Osteoblast (primary cell): Measurements from ENCODE around the gene SLC30A2. TPM values are rescaled to one million over a fixed set of nuclear protein-coding genes. Genes with fewer than 3 reads are reported as not detected.
A peak's percentile ranks its signal among the peaks of the same experiment; 100 is the strongest.

Experiments
- DNase-seq: peaks from one replicate; pipeline ENCODE4 v3.0.0; 2011; ENCODE audit warnings: low spot score, mixed read lengths; ENCODE audit not compliant: insufficient read length; ENCODE audit errors: missing footprints
- H2AFZ ChIP-seq: 2 replicates; pipeline ENCODE4 v1.6.0; 2011; ENCODE audit warnings: mild to moderate bottlenecking, low read length
- H3K27ac ChIP-seq: 2 replicates; pipeline ENCODE4 v1.5.1; 2011; ENCODE audit warnings: mild to moderate bottlenecking, low read depth, low read length, moderate library complexity
- H3K27me3 ChIP-seq: 2 replicates; pipeline ENCODE4 v1.6.0; 2012; ENCODE audit warnings: mild to moderate bottlenecking, control low read depth, inconsistent platforms, low read length, moderate library complexity; ENCODE audit not compliant: insufficient read depth
- H3K36me3 ChIP-seq: 2 replicates; pipeline ENCODE4 v1.5.1; 2011; ENCODE audit warnings: mild to moderate bottlenecking, low read length, control low read depth, moderate library complexity; ENCODE audit not compliant: insufficient read depth
- H3K4me1 ChIP-seq: 2 replicates; pipeline ENCODE4 v1.5.1; 2011; ENCODE audit warnings: mild to moderate bottlenecking, low read length, control low read depth, moderate library complexity; ENCODE audit not compliant: insufficient read depth
- H3K4me2 ChIP-seq: 2 replicates; pipeline ENCODE4 v1.6.0; 2011; ENCODE audit warnings: mild to moderate bottlenecking, low read length; ENCODE audit not compliant: insufficient read depth
- H3K4me3 ChIP-seq: fragments of 200-600 bp; sonication (generic); 3 replicates; pipeline ENCODE4 v1.5.1; 2012; ENCODE audit warnings: mild to moderate bottlenecking, low read length, inconsistent platforms; ENCODE audit not compliant: insufficient read depth
- H3K79me2 ChIP-seq: 2 replicates; pipeline ENCODE4 v1.6.0; 2012; ENCODE audit warnings: mild to moderate bottlenecking, low read length, control low read depth, inconsistent platforms; ENCODE audit not compliant: insufficient read depth
- H3K9me3 ChIP-seq: 2 replicates; pipeline ENCODE4 v1.5.1; 2011; ENCODE audit warnings: low read depth, low read length, control low read depth
- H4K20me1 ChIP-seq: 2 replicates; pipeline ENCODE4 v1.6.0; 2012; ENCODE audit warnings: mild to moderate bottlenecking, low read length, control low read depth; ENCODE audit not compliant: insufficient read depth
- CTCF ChIP-seq: IDR thresholded peaks from 2 replicates; pipeline ENCODE4 v1.5.1; 2011; ENCODE audit warnings: mild to moderate bottlenecking, low read depth, low read length, moderate library complexity; ENCODE audit errors: extremely low read depth
- total RNA-seq: library from RNA; depleted of rRNA; stranded (reverse); fragments of >200 nt; gene quantifications from 2 replicates; pipeline ENCODE4 v1.2.3, GENCODE V29; 2012

SLC30A2 gene
- total RNA-seq, 1 donor = not detected

GRCh38 chr1:26003756-26004155, 42.2 kb downstream of the SLC30A2 start:
- no peaks in the 10 kb centered on the region for H4K20me1 ChIP-seq
- no peak for DNase-seq
- no peak for TF ChIP-seq CTCF
- no peaks in the 10 kb centered on the region for H3K27me3 ChIP-seq
- no peaks in the 10 kb centered on the region for H3K79me2 ChIP-seq
- H3K27ac ChIP-seq = no peak overlapping the region
- no peak overlapping the region for H2AFZ ChIP-seq
- no peaks in the 10 kb centered on the region for H3K9me3 ChIP-seq
- H3K4me1 ChIP-seq = no peaks in the 10 kb centered on the region
- H3K4me2 ChIP-seq = no peak overlapping the region
- H3K36me3 ChIP-seq = no peaks in the 10 kb centered on the region
- H3K4me3 ChIP-seq = no peak overlapping the region

- H3K4me2 ChIP-seq = no peak overlapping the region
- no peak for TF ChIP-seq CTCF
Observed at GRCh38 chr1:26003262-26003661, 42.7 kb downstream of the SLC30A2 start.

GRCh38 chr1:25999041-25999800, 46.7 kb downstream of the SLC30A2 start:
- H3K27me3 ChIP-seq = no peaks in the 10 kb centered on the region
- H3K9me3 ChIP-seq = no peaks in the 10 kb centered on the region
- no peaks in the 10 kb centered on the region for H3K36me3 ChIP-seq
- no peak for TF ChIP-seq CTCF
- H3K4me1 ChIP-seq = peaks cover 14% of the 10 kb centered on the region
- DNase-seq = no peak
- peak overlapping the region; percentile 88 for H2AFZ ChIP-seq
- no peak overlapping the region for H3K27ac ChIP-seq
- no peak overlapping the region for H3K4me3 ChIP-seq
- peaks cover 3% of the 10 kb centered on the region for H3K79me2 ChIP-seq
- H4K20me1 ChIP-seq = no peaks in the 10 kb centered on the region
- H3K4me2 ChIP-seq = no peak overlapping the region

More at GRCh38 chr1:26003262-26003661, 42.7 kb downstream of the SLC30A2 start:
- no peak overlapping the region for H3K4me3 ChIP-seq
- H4K20me1 ChIP-seq = no peaks in the 10 kb centered on the region
- H3K27ac ChIP-seq = no peak overlapping the region
- no peaks in the 10 kb centered on the region for H3K9me3 ChIP-seq
- no peaks in the 10 kb centered on the region for H3K36me3 ChIP-seq
- H2AFZ ChIP-seq = no peak overlapping the region
- no peaks in the 10 kb centered on the region for H3K27me3 ChIP-seq
- peaks cover 4% of the 10 kb centered on the region for H3K4me1 ChIP-seq
- H3K79me2 ChIP-seq = no peaks in the 10 kb centered on the region
- no peak for DNase-seq

- Histone ChIP-seq H2AFZ (peak within 1 kb of the TSS; percentile 88), H3K79me2 (peaks cover 3% of the 10 kb centered on the region), H3K9me3 (no peaks in the 10 kb centered on the region)
Observed at GRCh38 chr1:25997828-25998761, 47.8 kb downstream of the SLC30A2 start, which contains the start of gene PAFAH2. Gene PAFAH2 (minus strand): TSS chr1:25998063. CDS start chr1:25990816, 7,247 bp downstream.

More at GRCh38 chr1:25997828-25998761, 47.8 kb downstream of the SLC30A2 start, which contains the start of gene PAFAH2:
- peak within 1 kb of the TSS; percentile 81 for H3K4me2 ChIP-seq
- TF ChIP-seq CTCF = peak; percentile 99
- no peaks in the 10 kb centered on the region for H3K36me3 ChIP-seq
- H4K20me1 ChIP-seq = no peaks in the 10 kb centered on the region
- DNase-seq = peak; percentile 98
- H3K27me3 ChIP-seq = no peaks in the 10 kb centered on the region
- peak within 1 kb of the TSS; percentile 74 for H3K4me3 ChIP-seq
- H3K27ac ChIP-seq = peak within 1 kb of the TSS; percentile 71
- peaks cover 14% of the 10 kb centered on the region for H3K4me1 ChIP-seq
